GM21515 (cell line): ENCODE data around the gene KRT6A.
"Not testable (repeated sequence)": the region's sequence is repeated elsewhere in the genome, so short reads cannot be mapped to it uniquely, and the experiment has no call there.

ENCODE experiments used
- ATAC-seq: cut with Tn5 transposase; IDR thresholded peaks from one replicate; pipeline ENCODE4 v1.9.1; 2021; ENCODE audit not compliant: unreplicated experiment

The KRT6A gene

DNA sequence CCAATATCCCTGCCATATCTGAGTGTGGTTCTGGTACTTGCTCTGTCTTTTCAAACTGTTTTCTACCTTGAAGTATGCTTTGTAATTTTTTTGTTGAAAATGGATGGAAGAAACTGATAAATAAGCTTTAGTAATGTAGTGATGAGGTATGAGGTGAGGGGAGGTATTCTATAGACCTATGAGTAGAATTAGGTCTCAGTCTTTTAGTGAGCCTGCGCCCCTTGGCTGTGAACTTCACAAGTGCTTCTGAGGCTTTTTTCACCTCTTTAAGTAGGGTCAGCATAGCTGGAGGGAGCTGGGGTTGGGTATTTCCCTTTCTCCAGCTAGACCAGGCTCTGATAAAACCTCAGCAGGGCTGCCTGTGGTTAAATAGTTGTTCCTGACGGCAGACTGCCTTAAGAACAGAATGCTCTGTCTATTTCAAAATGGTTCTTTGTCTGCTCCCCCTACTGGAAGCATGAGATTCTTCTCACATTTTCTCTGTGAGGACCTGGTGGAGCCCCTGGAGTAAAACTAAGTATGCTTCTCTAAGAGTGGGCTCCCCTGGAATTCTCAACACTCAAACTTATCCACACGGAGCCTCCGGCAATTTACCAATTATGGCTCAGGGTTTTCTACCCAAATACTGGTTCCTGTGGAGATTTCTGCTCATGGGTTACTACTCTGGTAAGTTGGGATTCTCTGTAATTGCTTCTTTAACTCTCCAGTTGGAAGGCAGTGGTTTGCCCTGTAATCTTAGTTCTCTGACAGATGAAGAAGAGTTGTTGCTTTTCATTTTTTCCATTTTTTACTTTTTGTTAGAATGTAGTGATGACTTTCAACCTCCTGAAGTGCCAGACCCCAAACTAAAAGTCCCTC is 14.0 kb upstream of the KRT6A start:
- ATAC-seq = no peak

DNA sequence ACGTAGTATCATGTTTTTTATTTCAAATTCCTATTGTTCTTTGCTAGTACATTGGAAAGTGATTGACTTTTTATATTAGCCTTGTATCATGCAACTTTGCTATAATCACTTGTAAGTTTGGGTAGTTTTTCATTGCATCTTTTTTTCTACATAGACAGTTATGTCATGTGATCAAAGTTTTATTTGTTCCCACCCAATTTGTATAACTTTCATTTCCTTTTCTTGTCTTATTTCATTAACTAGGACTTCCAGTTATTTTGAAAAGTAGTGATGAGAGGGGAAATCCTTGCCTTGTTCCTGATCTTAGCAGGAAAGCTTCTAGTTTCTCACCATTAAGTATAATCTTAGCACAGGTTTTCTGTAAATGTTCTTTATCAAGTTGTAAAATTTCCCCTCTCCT is 9.8 kb upstream of the KRT6A start:
- ATAC-seq = no peak

DNA sequence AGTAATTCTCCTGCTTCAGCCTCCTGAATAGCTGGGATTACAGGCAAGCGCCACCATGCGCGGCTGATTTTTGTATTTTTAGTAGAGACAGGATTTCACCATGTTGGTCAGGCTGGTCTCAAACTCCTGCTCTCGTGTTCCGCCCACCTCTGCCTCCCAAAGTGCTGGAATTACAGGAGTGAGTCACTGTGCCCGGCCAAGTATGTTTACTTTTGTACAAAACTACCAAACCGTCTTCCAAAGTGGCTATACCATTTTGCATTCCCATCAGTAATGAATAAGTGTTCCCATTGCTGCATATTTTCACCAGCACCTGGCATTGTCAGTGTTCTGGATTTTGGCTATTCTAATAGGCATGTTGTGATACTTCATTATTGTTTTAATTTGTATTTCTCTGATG is 8.4 kb upstream of the KRT6A start:
- ATAC-seq = no peak

DNA sequence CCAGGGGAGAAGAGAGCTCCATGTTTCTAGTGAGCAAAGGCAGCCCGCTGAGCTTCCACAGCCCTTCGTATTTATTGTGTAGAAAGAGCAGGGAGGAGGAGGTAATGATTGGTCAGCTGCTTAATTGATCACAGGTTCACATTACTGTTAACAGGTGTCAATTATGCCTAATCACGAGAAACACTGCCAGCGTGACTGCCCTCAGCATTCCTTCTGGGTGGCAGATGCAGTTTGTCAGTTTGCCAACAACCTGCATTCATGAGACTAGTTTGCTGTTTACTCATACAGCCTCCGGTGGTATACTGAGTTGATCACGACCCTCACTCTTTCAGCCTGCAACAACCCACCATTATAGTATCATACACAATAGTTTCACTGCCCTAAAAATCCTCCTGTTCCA is 7.5 kb upstream of the KRT6A start:
- ATAC-seq = not testable (repeated sequence)

DNA sequence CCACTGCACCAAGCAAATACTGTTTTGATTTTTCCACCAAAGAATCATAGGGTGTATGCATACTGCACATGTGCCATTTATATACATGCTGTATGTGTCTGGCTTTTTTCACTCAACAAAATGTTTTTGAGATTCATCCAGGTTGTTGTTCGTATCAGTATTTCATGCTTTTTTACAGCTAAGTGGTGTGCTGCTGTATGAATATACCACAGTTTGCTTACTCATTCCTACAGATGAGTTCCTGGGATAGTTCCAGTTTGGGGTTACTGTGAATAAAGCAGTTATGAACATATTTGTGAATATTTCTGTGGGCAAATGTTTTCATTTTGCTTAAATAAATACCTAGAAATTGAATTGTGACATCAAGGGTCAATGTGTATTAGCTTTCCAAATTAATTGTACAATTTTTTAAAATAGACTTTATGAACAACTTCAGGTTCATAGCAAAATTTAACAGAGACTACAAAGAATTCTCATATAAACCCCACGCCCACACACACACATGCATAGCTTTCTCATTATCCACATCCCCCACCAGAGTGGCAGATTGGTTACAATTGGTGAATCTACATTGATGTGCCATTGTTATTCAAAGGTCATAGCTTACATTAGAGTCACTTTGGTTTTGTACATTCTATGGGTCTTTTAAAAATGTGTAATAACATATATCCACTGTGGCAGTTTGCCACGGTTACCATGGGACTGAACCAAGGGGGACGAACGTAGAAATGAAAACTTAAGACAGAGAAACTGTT is 6.9 kb upstream of the KRT6A start:
- ATAC-seq = no peak

DNA sequence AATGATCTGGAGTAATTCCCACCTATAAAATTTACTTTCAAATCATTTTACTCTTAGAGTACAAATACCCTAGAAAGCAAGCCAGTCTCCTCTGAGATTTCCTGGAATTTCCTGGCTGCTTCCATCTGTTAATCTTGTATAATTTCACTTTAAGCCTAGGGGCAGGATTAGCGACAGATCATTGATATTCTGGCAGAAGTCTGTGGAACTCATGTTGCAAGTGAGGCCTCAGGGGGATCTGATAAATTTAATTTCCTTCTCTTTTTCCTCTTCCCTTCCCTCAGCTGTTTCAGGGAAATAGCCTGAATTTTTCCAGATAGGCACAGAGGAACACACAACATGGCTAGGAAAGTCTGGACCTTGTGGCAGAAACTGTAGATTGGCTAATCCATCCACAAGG is 5.9 kb upstream of the KRT6A start:
- no peak for ATAC-seq

DNA sequence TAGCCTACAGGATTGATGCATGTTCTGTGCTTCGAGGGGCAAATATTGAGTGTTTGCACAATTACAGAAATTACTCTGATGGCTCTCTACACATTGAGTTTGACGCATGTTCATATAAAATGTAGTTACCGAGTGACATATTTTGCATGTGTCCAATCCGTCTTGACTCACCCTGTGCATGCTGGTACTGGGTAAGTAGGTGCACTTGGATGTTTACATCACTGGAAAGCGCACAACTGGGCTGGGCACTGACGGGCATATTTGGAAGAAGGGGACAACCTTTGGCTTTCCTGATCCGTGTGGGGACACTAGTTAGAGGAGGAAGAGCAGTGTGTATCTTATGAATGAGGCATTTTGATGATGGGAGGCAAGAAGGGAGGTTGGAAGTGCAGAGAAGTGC is 4.9 kb upstream of the KRT6A start:
- ATAC-seq = no peak

DNA sequence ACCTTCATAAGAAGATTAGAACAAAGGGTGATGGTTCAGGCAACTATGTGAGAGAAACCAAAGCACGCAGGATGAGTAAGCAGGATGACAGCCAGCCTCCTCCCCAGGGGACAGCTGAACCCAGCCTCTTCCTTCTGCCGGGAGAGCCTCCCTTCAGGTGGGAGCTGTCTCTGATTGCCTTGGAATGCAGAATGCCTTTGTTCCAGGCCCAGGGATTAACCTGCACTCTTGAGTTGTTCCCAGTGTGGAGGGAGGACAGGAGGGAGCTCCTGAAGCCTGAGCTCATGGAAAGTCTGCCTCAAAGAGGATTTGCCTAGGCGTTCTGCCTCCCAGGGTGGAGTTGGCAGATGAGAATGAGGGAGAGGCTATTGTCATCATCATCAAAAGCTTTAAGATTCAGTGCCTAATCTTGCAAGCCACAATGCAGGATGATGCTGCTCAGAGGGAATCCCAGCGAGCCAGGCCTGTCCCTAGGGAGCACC is 3.6 kb upstream of the KRT6A start:
- no peak for ATAC-seq

DNA sequence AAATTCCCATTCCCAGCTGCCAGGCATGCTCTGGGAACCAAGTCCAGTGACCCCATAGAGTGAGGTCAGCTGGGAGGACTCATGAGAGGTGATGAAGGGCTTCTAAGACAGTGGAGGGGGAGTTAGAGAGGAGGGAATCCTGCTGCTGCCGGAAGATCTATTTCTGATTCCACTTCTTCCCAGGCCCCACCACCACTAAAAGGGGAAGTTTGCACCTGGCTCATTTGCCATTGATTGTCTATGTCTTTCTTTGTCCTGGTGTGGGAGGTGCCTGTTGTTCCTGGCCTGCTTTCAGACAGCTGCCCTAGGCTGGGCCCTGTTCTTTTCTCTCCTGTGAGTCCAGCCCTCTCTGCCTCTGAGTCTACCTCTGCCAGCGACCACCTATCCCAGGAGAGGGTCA is 3.0 kb upstream of the KRT6A start:
- no peak for ATAC-seq

DNA sequence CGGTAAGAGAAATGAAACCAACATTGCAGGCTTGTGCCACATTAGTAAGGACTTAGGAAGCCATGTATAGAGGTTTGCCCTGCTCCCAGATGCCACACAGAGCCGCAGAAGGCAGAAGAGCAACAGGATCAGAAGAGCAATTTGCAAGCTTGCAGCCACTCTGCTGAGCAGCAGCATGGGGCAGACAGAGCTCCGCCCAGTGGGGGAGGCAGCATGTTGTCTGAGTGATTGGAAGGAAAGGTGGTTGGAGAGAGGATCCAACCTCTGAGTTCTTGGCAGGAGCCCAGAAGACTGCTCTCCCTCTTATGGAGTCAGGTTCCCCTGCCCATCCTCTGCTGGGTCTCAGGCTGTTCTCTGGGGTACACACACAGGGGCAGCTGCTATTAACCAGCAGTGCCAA is 2.3 kb upstream of the KRT6A start:
- ATAC-seq = no peak

DNA sequence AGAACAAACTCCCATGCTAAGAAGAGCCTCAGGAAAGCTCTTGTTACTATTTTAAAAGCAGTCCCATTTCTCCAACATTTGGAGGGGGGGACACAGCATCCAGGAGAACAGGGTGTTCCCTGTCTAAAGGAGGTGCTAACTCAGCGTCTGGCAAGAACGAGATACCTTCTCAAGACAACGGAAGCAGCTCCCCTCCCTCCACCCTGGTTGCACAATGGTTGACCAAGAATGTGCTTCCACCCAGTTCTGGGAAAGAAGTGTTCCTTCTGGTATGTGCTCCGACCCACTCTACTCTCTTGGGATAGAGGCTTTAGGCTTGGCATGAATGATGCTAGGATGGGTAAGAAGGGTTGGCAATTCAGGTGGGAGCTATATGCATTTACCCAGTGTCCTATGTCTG is 1.5 kb upstream of the KRT6A start:
- no peak for ATAC-seq

DNA sequence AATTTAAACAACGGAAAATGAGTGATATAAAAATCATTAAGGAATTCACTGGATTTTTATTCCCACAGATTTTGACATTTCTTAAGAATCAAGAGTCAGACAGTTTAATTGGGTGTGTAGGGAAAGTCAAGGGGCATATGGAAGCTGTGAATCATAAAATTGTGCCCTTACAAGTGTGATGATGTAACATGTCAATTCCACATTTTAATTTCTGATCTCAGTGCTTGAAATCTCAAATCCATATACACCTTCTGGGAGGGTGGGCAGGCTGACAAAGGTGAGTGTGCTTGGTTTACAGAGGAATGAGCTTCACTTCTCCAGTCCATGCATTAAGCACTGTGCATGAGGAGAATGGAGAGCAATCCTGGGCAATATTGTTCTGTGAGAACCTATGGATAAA is 1.0 kb upstream of the KRT6A start:
- ATAC-seq = no peak

DNA sequence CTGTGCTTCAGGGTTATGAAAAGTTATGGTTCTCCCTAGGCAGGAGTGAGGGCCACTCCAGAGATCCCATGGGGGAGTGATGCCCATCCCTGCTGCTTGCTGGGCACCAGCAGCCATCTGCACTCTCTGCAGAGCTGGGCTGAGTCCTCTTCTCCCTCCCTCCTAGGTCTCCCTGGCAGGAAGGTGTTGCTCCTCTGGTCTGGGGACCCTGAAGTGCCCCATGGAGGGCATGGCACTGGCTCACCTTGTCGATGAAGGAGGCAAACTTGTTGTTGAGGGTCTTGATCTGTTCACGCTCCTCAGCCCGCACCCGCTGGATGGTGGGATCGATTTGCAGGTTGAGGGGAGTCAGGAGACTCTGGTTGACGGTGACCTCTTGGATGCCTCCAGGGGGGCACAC is 652 bp downstream of the KRT6A start:
- not testable (repeated sequence) for ATAC-seq

DNA sequence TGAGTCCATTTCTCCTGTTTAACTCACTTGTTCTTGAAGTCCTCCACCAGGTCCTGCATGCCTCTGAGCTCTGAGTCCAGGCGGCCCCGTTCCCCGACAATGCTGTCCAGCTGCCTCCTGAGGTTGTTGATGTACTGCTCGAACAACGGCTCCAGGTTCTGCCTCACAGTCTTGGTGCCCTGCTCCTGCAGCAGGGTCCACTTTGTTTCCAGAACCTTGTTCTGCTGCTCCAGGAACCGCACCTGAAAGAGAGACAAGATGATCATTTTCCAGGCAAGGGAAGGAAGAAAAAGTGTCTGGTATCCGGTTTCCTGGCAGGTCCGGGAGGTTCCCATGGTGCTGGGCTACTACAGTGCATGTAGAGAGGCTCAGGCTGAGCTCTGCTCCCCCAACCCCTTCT is 1.6 kb downstream of the KRT6A start:
- ATAC-seq = not testable (repeated sequence)

DNA sequence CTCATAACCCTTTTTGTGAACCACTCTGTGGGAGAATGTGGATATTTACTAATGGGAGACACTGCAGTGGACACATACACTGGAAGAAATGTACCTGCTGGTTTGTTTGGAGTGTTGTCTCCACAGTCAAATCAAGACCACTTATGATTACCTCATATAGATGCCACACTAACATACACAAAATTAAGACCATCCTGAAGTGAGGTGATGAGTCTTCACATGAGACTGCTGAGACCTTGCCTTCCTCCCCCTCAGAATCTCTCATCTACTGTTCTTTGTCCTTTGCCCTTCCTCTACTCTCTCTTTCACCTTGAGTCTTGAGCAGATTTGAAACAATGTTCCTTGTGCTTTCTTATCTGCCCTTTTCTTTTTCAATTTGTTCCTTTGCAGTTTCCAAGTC is 4.3 kb downstream of the KRT6A start:
- no peak for ATAC-seq

DNA sequence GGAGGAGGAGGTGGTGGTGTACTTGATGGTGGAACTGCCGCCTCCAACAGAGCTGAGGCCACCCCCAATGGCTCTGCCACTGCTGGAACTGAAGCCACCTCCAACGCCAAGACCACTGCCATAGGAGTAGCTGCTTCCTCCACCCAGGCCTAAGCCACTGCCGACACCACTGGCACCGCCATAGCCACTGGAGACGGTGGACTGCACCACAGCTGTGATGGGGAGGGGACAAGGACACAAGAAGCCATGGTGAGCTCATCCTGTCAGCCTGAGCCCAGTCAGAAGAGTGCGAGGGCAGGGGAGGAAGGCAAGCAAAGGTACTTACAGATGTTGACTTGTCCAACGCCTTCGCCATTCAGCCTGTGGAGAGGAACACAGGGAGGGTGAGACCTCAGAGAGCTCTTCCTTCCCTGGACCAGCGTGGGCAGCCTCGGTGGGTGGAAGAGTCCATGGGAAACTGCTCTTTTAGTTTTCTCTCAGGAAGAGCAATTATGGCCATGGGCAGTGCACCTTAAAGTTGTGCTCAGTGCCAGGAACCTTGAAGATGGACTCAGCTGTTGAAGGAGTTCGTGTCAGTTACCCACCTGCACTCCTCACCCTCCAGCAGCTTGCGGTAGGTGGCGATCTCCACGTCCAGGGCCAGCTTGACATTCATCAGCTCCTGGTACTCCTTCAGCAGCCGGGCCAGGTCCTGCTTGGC is 5.2 kb downstream of the KRT6A start:
- not testable (repeated sequence) for ATAC-seq

DNA sequence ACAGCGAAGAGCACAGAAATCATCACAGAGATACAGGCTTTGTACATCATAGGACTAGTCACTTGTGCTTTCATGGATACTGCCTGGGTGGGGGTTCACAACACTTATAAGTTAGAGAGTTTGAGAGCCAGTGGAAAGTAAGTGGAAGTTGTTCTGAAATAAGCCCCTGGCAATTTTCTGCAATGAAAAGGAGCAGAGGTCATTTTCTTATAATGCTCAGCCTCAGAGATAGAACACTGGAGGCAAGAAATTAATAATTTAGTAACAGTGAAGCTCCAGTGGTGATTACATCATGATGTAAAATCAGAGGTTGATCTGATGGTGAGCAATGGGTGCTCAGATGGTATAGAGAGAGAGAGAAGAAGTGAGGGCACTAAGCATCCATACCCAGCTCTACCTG is 5.8 kb downstream of the KRT6A start:
- ATAC-seq = no peak

DNA sequence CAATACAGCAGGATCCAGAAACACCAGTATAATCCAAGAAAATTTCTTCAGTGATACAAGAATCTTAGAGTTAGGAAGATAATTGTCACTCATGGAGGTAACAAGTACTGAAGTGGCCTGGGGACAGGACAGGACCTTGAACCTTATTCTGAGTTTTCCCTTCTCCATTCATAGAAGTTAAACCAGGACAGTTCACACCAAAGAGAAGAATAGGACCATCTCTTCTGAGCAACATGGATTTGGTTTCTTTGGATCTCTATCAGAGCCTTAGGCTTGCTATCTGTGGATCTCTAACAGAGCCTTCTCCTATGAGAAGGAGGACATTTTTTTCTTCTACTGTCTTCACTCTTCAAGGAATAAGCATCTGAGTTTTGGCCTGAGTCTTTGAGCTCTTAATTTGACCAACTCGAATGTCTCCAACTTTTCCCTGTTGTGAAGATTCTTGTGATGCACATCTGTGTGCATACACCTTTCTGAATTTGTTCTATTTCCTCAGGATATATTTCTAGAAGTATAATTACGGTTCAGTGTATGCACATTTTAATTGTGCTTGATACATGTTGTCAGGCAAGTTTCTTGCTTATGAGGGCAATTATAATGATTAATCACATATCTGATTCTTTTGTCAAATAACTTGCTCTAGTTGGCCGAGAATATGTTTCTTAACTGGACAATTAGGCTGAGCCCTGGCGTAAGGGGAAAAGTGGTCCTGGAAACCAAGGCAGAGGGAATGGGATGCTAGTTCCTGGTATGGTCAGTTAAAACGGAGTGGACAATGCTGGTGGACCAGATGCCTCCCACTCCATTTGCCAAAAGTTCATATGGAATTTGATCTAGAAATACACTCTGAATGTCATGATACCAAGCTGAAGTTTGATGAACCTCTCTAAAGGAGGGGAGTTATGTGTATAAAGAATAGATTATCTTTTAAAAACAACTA is 6.6 kb downstream of the KRT6A start:
- no peak for ATAC-seq

DNA sequence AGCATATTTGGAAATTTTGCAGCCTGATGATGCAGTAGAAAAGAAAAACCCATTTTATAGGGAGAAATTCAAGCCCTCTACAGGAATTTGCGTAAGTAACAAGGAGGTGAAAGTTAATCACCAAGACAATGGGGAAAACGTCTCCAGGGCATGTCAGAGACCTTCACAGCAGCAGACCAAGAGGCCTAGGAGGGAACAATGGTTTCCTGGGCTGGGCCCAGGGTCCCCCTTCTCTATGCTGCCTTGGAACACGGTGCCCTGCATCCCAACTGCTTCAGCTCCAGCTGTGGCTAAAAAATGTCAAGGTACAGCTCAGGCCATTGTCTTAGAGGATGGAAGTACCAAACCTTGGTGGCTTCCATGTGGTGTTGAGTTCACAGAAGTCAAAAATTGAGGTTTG is 13.0 kb downstream of the KRT6A start:
- no peak for ATAC-seq

DNA sequence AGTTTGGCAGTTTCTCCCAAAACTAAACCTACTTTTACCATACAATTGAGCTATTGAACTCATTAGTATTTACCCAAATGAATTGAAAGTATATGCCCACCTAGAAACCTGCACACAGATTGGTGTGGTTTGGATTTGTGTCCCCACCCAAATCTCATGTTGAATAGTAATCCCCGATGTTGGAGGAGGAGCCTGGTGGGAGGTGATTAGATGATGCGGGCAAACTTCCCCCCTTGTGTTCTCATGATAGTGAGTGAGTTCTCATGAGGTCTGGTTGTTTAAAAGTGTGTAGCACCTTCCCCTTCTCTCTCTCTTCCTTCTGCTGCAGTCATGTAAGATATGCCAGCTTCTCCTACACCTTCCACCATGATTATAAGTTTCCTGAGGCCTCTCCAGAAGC is 15.4 kb downstream of the KRT6A start:
- no peak for ATAC-seq

DNA sequence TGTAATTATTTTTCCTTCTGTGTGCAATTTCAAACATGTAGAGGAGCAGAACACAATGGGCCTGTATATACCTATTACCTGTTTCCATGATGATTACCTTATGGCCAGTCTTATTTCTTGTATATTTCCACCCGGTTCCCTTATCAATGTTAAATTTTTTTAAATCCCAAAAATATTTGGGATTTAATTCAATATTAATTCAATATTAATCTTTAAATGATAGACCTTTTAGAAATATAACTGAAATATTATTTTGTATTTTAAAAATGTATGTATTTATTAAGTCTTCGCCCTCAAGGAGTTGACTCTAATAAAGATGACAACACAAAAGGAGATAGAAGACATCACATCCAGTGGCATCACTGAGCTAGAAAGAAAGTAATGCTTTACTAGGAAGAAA is 18.8 kb downstream of the KRT6A start:
- ATAC-seq = no peak
